Measurements from ENCODE around the gene OSBPL7. TPM values are rescaled to one million over a fixed set of nuclear protein-coding genes. Genes with fewer than 3 reads are reported as not detected.

OSBPL7 gene
- total and polyA plus RNA-seq, 5 donors, result 5.3 to 11.1 (median 7.6) TPM

GRCh38 chr17:47811709-47812108, 9.9 kb downstream of the OSBPL7 start:
- DNase-seq, result no peak
- H3K9me3 ChIP-seq (ENCODE audit: control insufficient read depth, low read length), result no peaks in the 10 kb centered on the region
- no peaks in the 10 kb centered on the region for H3K27me3 ChIP-seq (ENCODE audit: control insufficient read depth, insufficient read depth)
- intact Hi-C loops (cut with DNase I), result no loop called here
- no peak for ATAC-seq
- H3K4me1 ChIP-seq (ENCODE audit: control insufficient read depth, insufficient read depth, low read length), result no peaks in the 10 kb centered on the region
- H3K4me3 ChIP-seq (ENCODE audit: low read length), result no peak overlapping the region
- no peak overlapping the region for H3K27ac ChIP-seq (ENCODE audit: low read length)
- 68% methylated on average over 7 of the region's 7 CpGs for WGBS

- 65% methylated on average over 9 of the region's 9 CpGs for WGBS
- H3K27me3 ChIP-seq (ENCODE audit: control insufficient read depth, insufficient read depth), result no peaks in the 10 kb centered on the region
- no peaks in the 10 kb centered on the region for H3K4me1 ChIP-seq (ENCODE audit: control insufficient read depth, insufficient read depth, low read length)
- DNase-seq (no peak), ATAC-seq (peak; percentile 8 to 14)
- intact Hi-C loops (cut with DNase I), result no loop called here
- H3K4me3 ChIP-seq (ENCODE audit: low read length), result no peak overlapping the region
- H3K27ac ChIP-seq (ENCODE audit: low read length), result no peak overlapping the region
- no peaks in the 10 kb centered on the region for H3K9me3 ChIP-seq (ENCODE audit: control insufficient read depth, low read length)
These were observed 10.5 kb downstream of the OSBPL7 start for GRCh38 chr17:47810901-47811635.

GRCh38 chr17:47810200-47810821, 11.3 kb downstream of the OSBPL7 start:
- H3K9me3 ChIP-seq (ENCODE audit: control insufficient read depth, low read length), result no peaks in the 10 kb centered on the region
- intact Hi-C loops (cut with DNase I), result no loop called here
- ATAC-seq (peak in 1 of 2 donors; percentile 27), DNase-seq (peak in 1 of 3 donors; percentile 38)
- no peak overlapping the region for H3K4me3 ChIP-seq (ENCODE audit: low read length)
- H3K4me1 ChIP-seq (ENCODE audit: control insufficient read depth, insufficient read depth, low read length), result peaks cover 2% of the 10 kb centered on the region
- H3K27me3 ChIP-seq (ENCODE audit: control insufficient read depth, insufficient read depth), result no peaks in the 10 kb centered on the region
- H3K27ac ChIP-seq (ENCODE audit: low read length), result no peak overlapping the region
- WGBS, result 65% methylated on average over 10 of the region's 10 CpGs

- Histone ChIP-seq H3K27me3 (ENCODE audit: control insufficient read depth, insufficient read depth) (no peaks in the 10 kb centered on the region), H3K4me3 (ENCODE audit: low read length) (no peak overlapping the region), H3K9me3 (ENCODE audit: control insufficient read depth, low read length) (no peaks in the 10 kb centered on the region), H3K27ac (ENCODE audit: low read length) (no peak overlapping the region), H3K4me1 (ENCODE audit: control insufficient read depth, insufficient read depth, low read length) (peaks cover 2% of the 10 kb centered on the region)
- DNase-seq (peak in 1 of 3 donors; percentile 55), ATAC-seq (no peak)
- intact Hi-C loops (cut with DNase I), result loop anchor here in 1 of 4 donors (10.0 kb wide), 1 partner anchor 134 kb away; no protein-coding TSS in a partner anchor
- WGBS, result 95% methylated on average over 22 of the region's 22 CpGs
These were observed 12.6 kb downstream of the OSBPL7 start for GRCh38 chr17:47808830-47809480.

GRCh38 chr17:47808036-47808829, 13.4 kb downstream of the OSBPL7 start:
- peak in 1 of 3 donors; percentile 57 for DNase-seq
- no peak for ATAC-seq
- no peak overlapping the region for H3K27ac ChIP-seq (ENCODE audit: low read length)
- no peaks in the 10 kb centered on the region for H3K27me3 ChIP-seq (ENCODE audit: control insufficient read depth, insufficient read depth)
- intact Hi-C loops (cut with DNase I), result loop anchor here in 1 of 4 donors (10.0 kb wide), 1 partner anchor 133 kb away; no protein-coding TSS in a partner anchor
- no peaks in the 10 kb centered on the region for H3K9me3 ChIP-seq (ENCODE audit: control insufficient read depth, low read length)
- H3K4me1 ChIP-seq (ENCODE audit: control insufficient read depth, insufficient read depth, low read length), result peaks cover 2% of the 10 kb centered on the region
- no peak overlapping the region for H3K4me3 ChIP-seq (ENCODE audit: low read length)
- WGBS, result 95% methylated on average over 20 of the region's 20 CpGs

- ATAC-seq, result no peak
- no peaks in the 10 kb centered on the region for H3K27me3 ChIP-seq (ENCODE audit: control insufficient read depth, insufficient read depth)
- H3K4me3 ChIP-seq (ENCODE audit: low read length), result no peak overlapping the region
- WGBS, result 86% methylated on average over 11 of the region's 11 CpGs
- no peaks in the 10 kb centered on the region for H3K9me3 ChIP-seq (ENCODE audit: control insufficient read depth, low read length)
- no peak overlapping the region for H3K27ac ChIP-seq (ENCODE audit: low read length)
- no peak for DNase-seq
- peaks cover 2% of the 10 kb centered on the region for H3K4me1 ChIP-seq (ENCODE audit: control insufficient read depth, insufficient read depth, low read length)
- intact Hi-C loops (cut with DNase I), result loop anchor here in 1 of 4 donors (10.0 kb wide), 1 partner anchor 133 kb away; no protein-coding TSS in a partner anchor
These were observed 14.2 kb downstream of the OSBPL7 start for GRCh38 chr17:47807421-47807820.

DNA sequence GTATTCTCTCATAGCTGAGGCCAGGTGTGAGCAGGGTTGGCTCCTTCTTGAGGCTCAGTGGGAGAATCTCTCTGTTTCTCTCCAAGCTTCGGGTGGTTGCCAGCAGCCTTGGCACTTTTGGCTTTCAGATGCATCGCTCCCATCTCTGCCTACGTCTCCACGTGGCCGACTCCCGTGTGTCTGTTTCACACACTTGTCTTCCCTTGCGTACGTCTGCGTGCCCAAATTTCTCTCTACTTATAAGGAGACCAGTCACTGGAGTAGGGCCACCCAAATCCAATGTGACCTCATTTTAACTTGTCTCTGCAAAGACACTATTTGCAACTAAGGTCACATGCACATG, 14.7 kb downstream of the OSBPL7 start:
- DNase-seq (no peak), ATAC-seq (no peak)
- 87% methylated on average over 9 of the region's 9 CpGs for WGBS
- H3K4me3 ChIP-seq (ENCODE audit: low read length), result no peak overlapping the region
- no peak overlapping the region for H3K27ac ChIP-seq (ENCODE audit: low read length)
- H3K4me1 ChIP-seq (ENCODE audit: control insufficient read depth, insufficient read depth, low read length), result peaks cover 2% of the 10 kb centered on the region
- no peaks in the 10 kb centered on the region for H3K9me3 ChIP-seq (ENCODE audit: control insufficient read depth, low read length)
- intact Hi-C loops (cut with DNase I), result loop anchor here in 1 of 4 donors (10.0 kb wide), 1 partner anchor 132 kb away; no protein-coding TSS in a partner anchor
- H3K27me3 ChIP-seq (ENCODE audit: control insufficient read depth, insufficient read depth), result no peaks in the 10 kb centered on the region

- H3K4me1 ChIP-seq (ENCODE audit: control insufficient read depth, insufficient read depth, low read length), result peaks cover 2% of the 10 kb centered on the region
- H3K27me3 ChIP-seq (ENCODE audit: control insufficient read depth, insufficient read depth), result no peaks in the 10 kb centered on the region
- no peak overlapping the region for H3K4me3 ChIP-seq (ENCODE audit: low read length)
- H3K9me3 ChIP-seq (ENCODE audit: control insufficient read depth, low read length), result no peaks in the 10 kb centered on the region
- H3K27ac ChIP-seq (ENCODE audit: low read length), result peak overlapping the region; percentile 54
- intact Hi-C loops (cut with DNase I), result loop anchor here in 1 of 4 donors (10.0 kb wide), 1 partner anchor 131 kb away; no protein-coding TSS in a partner anchor
- no peak for ATAC-seq
- DNase-seq, result no peak
- WGBS, result 81% methylated on average over 16 of the region's 16 CpGs
These were observed 15.3 kb downstream of the OSBPL7 start for GRCh38 chr17:47806026-47806912.

DNA sequence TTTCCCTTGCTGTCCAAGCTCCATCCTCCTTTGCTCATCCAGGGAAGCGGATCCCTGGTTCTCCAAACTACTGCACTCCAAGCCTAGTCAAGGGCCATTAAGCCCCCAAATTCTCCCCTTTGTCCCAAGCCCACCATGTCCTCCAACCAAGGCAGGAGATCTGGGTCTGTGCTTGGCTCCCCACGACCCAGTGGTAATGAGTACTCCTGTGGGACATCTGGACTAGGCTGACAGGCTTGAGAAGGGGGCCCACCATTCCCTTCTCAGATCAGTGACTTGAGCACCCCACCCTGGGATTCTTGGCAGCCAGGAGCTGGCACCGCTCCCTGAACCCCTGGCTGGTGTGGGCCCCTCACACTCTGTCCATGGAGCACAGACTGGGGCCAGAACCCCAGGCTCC, 17.1 kb downstream of the OSBPL7 start:
- no peaks in the 10 kb centered on the region for H3K27me3 ChIP-seq (ENCODE audit: control insufficient read depth, insufficient read depth)
- no peak overlapping the region for H3K27ac ChIP-seq (ENCODE audit: low read length)
- peaks cover 2% of the 10 kb centered on the region for H3K4me1 ChIP-seq (ENCODE audit: control insufficient read depth, insufficient read depth, low read length)
- ATAC-seq (no peak), DNase-seq (no peak)
- no peak overlapping the region for H3K4me3 ChIP-seq (ENCODE audit: low read length)
- H3K9me3 ChIP-seq (ENCODE audit: control insufficient read depth, low read length), result no peaks in the 10 kb centered on the region
- intact Hi-C loops (cut with DNase I), result loop anchor here in 1 of 4 donors (10.0 kb wide), 1 partner anchor 130 kb away; no protein-coding TSS in a partner anchor
- 72% methylated on average over 3 of the region's 3 CpGs for WGBS

- Histone ChIP-seq H3K9me3 (ENCODE audit: control insufficient read depth, low read length) (no peaks in the 10 kb centered on the region), H3K4me1 (ENCODE audit: control insufficient read depth, insufficient read depth, low read length) (peaks cover 2% of the 10 kb centered on the region), H3K4me3 (ENCODE audit: low read length) (no peak overlapping the region), H3K27me3 (ENCODE audit: control insufficient read depth, insufficient read depth) (no peaks in the 10 kb centered on the region), H3K27ac (ENCODE audit: low read length) (no peak overlapping the region)
- DNase-seq (no peak), ATAC-seq (no peak)
- intact Hi-C loops (cut with DNase I), result loop anchor here in 1 of 4 donors (10.0 kb wide), 1 partner anchor 129 kb away; no protein-coding TSS in a partner anchor
- 74% methylated on average over 6 of the region's 6 CpGs for WGBS
These were observed 17.8 kb downstream of the OSBPL7 start for GRCh38 chr17:47803751-47804150.

Measured in right cardiac atrium (tissue), 5 donors.